SK-MEL-5 (cell line): ENCODE measurements around the gene SALL3. TPM values are rescaled to one million over a fixed set of nuclear protein-coding genes. Genes with fewer than 3 reads are reported as not detected.
"Not testable (repeated sequence)": the region's sequence is repeated elsewhere in the genome, so short reads cannot be mapped to it uniquely, and the experiment has no call there.

Experiments used
- DNase-seq: peaks from one replicate; pipeline ENCODE4 v3.0.0-alpha.2; 2016; ENCODE audit warnings: low read depth, low spot score
- in situ Hi-C: cut with HindIII; loops from 2 replicates; pipeline ENCODE4 v1.10.0; 2016; ENCODE audit warnings: low sequenced_read_pairs, high pct_unique_total_duplicates, low pct_unique_long_range_greater_than_20kb
- total RNA-seq: library from RNA; depleted of rRNA; stranded (reverse); fragments of >200 nt; shearing (Covaris generic); gene quantifications from 2 replicates; pipeline ENCODE4 v1.2.3, GENCODE V29; 2014

The SALL3 gene
- total RNA-seq, 1 experiment from 2014 or later: not detected

DNA sequence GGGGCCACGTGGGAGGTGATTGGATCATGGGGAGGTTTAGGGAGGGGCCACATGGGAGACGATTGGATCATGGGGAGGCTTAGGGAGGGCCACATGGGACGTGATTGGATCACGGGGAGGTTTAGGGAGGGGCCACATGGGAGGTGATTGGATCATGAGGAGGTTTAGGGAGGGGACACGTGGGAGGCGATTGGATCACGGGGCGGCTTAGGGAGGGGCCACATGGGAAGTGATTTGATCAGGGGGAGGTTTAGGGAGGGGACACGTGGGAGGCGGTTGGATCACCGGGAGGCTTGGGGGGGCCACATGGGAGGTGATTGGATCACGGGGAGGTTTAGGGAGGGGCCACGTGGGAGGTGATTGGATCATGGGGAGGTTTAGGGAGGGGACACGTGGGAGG is 22.5 kb upstream of the SALL3 start:
- peak; percentile 3 for DNase-seq
- in situ Hi-C loops: no loop called here

DNA sequence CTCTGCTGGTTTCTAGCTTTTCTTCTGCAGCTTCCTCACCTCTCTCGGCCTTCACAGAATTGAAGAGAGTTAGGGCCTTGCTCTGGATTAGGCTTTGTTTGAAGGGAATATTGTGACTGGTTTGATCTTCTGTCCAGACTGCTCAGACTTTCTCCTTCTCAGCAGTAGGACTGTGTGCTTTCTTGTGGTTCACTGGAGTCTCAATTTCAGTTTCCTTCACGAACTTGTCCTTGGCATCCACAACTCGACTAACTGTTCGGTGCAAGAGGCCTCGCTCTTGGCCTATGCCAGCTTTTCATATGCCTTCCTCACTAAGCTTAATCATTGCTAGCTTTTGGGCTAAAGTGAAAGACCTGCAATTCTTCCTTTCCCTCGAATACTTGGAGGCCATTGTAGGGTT is 18.9 kb upstream of the SALL3 start:
- in situ Hi-C loops: no loop called here
- no peak for DNase-seq

DNA sequence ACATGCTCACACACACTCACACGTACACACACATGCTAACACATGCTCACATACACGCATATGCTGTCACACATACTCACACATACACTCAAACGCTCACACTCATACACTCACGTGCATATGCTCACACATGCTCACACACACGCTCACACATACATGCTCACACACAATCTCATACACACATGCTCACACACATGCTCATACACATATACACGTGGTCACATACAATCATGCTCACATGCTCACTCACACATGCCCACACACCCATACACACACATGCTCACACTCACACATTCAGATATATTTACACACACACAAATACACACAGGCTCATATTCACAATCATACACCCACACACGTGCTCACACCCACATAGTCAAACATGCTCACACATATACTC is 17.5 kb upstream of the SALL3 start:
- in situ Hi-C loops: no loop called here

DNA sequence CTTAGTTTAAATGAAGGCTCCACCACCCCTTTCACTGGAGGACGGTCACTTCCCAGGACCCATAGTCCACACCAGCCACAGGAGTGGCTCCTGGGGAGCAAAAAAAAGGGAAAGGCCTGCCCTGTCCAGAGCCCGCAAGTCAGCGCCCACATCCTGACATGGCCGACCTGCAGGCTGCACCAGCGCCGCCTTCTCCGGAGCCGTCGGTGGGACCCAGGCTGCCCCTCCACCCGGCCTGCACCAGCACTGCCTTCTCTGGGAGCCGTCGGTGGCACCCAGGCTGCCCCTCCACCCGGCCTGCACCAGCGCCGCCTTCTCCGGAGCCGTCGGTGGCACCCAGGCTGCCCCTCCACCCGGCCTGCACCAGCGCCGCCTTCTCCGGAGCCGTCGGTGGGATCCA is 14.9 kb upstream of the SALL3 start:
- DNase-seq, in situ Hi-C loops: not testable (repeated sequence)

More for the DNA sequence above, 17.5 kb upstream of the SALL3 start:
- no peak for DNase-seq

DNA sequence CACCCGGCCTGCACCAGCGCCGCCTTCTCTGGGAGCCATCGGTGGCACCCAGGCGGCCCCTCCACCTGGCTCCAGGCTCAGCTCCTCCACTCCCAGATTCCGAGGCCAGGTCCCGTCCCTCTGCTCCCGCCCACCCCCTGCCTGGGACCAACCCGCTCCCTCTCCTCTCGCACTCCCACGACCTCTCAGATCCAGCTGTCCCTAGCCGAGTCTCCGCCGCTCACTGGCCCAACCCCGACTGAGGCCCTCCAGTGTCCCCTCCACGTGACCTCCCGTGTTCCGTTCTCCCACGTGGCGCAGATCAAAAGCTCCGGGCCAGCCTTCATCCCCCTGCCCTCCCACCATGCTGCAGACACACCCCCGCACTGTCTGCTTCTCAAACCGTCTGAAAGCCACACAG is 14.4 kb upstream of the SALL3 start:
- DNase-seq: no peak
- in situ Hi-C loops: no loop called here

DNA sequence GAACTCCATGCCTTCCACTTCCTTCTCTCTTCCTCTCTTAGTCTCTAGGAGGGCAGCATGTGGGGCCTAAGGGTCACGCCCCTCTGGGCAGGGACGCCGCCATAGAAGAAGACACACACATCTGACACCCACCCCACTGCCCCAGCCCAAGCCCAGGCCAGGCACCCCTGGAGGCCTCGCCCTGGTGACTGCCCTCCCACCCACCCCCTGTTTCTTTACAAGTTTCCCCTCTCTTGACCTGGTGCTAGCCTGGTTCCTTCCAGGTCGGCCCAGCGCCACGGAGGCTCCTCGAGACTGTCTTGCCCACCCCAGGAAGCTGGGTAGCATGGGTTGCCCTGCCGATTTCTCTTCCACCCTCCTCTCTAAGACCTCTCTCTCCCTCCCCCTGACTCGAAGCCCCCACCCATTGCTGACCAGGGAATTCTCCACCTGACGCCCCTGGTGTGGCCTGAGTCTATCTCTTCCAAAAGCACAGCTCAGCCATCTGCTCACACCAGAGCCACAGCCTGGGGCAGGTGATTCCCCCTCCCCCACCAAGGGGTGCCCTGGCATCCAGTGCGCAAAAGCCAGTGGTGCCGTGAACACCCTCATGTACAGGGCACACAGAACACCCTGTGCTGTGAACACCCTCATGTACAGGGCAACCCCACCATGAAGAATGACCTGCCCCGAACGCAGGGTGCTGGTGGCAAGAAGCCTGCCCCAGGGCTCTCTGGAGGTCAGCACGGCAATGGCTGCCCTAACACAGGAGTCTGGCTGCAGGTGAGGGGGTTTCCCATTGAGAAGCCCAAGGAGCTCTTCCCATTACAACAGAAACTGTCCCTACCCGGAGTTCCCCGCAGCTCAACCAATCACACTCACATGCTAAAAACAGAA is 13.5 kb upstream of the SALL3 start:
- DNase-seq: no peak
- in situ Hi-C loops: no loop called here

DNA sequence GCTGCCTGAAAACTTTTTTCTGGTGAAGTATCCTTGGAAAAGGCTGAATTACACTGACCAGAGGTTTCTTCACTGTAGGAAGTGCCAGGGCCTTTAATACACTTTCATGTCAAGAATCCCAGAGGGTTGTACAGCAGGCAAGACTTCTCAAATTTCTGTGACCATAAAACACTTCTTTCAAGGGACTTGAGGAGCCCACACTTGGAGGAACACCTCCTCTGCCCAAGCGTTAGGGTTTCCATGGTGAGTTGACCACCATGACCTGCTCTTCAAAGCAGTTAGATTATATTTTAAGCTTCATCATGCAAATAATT is 12.9 kb upstream of the SALL3 start:
- in situ Hi-C loops: no loop called here
- DNase-seq: no peak

DNA sequence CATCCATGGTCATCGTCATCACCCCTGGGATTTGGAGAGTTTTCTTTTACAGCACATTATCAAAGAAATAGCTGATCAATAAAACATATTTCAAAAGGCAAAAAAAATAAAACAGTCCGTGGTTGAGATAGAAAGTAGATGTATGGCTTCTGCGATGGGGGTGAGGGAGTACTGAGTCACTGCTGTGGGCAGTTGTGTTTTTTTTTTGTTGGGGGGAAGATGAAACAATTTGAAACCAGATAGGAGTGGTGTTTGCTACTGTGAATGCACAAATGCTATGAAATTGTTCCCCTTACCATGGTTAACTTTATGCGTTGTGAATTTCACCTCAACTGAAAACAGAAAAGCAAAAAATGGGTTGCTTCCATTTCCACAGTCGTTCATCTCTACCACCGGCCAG is 11.9 kb upstream of the SALL3 start:
- no peak for DNase-seq
- in situ Hi-C loops: no loop called here

DNA sequence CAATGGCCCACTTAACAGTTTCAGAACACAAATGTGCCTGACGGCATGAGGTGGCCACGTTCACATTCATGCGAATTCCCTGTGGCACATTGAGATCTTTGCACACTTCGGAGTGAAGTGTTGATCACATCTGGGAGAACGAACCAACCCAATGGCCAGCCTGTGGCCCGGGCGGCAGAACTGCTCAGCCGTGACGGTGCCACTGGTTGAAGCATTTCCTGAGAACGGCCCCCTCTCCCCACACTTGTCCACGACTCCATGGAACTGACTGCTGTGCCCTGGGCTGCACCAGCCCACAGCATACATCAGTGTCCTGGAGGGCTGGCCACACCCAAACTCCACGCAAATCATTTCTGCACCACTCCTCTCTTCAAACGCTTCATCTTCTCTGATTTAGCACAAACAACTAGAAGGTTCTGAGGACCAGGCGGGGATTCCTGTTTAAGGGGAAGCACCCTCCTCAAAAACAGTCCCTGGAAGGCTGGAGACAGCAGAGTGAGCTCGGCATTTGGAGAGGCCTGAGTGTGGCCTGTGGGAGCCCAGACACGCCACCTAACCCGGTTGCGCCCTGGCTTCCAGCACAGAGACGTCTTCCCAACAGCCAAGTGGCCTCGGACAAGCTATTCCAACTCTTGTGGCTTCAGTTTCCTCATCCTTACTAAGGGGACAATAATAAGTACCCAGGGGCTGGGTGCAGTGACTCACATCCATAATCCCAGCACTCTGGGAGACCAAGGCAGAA is 9.9 kb upstream of the SALL3 start:
- no peak for DNase-seq
- in situ Hi-C loops: no loop called here

DNA sequence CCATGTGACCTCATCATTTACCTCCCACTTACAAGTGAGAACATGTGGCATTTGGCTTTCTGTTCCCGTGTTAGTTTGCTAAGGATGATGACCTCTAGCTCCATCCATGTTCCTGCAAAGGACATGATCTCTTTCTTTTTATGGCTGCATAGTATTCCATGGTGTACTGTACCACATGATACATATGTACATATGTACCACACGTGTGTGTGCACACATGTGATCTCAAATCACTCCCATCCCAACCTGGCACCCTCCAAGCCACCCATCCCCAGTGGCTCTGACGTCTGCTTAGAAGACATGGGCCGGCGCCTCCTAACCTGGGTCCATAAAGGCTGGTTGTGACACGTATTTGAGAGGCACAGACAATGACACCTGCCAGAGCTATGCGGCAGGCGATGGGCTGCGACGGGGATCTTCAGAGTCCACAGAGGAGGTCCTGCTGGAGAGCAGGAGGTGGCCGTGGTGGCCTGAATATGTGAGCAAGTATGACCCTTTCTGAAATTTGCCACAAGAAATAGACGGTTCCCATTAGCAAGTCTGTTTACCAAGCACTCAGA is 8.8 kb upstream of the SALL3 start:
- in situ Hi-C loops: no loop called here

DNA sequence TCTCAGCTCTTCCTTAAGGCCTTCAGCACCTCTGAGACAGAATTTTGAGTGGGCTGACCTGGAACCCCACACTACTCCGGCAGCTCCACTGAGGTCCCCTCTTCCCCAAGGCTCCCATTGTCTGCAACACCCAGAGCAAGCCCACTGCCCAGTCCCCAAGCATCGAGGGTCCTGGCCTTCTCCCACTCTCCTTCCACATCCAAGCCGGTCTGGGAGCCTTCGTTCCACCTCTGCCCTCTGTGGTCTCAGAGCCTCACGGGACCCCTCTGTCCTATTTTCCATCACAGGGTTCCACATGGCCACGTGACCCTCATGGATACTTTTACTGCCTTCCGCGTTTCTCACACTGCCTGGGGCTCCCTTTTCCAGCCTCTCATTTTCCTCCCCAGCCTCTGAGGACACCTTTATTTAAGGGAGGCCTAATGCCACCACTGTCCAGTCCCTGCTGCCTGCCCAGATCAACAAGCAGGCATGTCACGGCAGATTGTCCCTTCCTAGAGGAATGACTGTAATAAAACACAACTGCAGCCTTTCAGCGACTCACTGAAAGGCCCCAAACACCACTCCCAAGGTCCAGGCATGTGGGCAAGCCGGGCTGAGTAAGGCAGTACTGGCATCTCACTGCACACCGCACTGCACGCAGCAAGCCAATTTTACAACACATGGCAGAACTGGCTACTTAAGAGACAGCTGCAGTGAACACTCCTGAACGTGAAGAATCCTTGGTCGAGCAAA is 7.9 kb upstream of the SALL3 start:
- in situ Hi-C loops: no loop called here
- DNase-seq: no peak

More for the DNA sequence above, 8.8 kb upstream of the SALL3 start:
- DNase-seq: no peak

DNA sequence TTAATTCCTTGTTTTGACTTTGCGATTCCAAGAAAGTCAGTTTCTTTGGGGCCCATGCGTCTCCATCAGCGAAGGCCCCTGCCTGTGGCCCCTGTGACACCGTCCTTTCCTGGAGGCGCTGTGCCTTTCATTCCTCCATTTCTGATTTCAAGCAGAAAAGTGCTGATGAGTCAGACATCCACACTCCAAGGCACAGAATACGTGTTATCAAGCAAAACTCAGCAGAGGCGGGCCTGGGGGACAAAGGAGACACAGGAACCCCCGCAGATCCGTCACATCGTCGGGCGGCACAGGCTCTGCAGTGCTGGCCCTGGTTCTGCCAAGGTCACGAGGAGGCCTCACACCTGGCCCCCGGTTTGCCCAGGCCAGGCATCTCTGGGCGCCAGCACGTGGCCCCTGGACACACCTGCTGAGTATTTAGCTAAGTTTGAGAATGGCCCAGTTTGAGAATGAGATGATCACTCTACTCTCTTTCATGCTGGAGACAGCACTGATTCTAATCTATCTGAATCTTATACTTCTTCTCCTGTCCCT is 7.2 kb upstream of the SALL3 start:
- no peak for DNase-seq
- in situ Hi-C loops: no loop called here

DNA sequence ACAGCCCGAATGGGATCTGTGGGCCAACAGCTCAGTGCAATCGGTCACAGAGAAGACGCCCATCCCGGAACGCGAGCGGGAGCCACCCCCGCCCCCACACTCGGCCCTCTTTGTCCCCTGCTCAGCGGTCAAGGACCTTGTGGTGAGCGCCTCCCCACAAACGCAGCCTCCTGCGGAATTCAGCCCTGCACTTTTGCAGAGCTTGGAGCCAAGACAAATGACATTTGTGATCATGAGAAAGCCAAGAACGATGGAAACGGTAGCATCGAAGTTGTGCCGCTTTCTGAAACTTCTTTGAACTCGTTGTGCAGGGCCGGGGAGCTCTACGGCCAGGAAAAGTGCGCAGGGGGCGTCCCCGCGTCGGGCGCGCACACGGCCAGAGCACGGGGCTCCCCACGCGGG is 6.7 kb upstream of the SALL3 start:
- in situ Hi-C loops: no loop called here
- no peak for DNase-seq

DNA sequence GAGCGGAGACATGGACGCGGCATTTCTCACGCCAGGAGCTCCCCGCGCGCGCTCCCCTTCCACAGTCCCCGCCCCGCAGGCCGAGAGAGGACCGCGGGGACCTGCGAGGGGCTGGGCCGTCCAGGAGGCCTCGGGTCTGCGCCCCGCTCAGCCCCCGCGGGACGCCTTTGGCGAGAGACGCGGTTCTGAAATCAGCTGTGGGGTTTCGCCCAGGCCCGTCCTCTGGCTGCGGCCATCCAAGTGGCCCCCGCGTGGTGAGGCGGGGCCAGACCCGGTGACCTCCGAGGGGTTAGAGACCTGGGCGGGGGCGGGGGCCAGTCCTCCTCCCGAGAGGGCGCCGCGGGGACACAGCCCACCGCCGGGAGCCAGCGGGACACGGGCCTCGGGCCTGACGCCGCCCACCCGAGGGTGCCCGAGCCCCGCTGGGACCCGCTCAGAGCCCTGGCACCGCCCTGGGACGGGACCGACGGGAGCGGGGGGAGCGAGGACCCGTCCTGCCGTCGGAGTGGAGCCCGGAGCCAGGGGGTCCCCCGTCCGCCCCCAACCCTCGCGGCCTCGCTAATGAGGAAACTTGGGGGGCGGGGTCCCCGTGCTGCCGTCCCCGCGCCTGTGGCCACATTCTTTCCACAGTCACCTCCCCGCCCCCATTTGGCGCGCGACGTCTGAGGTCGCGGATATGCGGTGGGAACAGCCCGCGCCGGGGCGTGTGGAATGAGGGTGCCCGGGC is 6.1 kb upstream of the SALL3 start:
- in situ Hi-C loops: no loop called here
- no peak for DNase-seq

DNA sequence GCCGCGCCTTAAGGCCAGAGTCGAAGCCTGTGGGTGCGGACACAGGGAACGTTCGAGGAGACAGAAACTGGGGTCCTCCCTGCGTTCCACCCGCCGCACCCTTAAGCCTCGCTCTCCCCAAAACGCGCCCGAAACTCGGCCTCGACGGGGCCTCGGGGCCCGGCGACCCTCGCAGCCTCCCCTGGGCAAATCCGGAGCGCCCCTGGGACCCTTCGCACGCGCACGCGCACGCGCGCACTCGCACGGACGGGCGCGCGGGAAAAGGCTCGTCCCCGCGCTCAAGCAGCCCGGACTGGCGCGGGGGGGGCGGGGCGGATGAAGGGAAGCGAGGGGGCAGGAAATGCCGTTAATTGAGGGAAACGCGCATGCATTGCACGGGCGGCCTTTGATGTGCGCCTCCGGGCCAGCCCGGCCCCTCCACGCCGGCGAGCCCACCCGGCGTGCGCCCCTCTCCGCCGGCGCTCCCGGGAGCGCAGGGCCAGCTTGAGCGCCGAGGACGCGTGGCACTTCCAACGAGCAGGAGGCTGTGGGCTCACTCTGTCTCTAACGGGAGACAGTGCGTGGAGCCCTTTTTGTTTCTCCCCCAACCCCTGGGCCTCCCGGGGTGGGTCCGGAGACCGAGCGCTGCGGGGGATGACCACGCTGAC is 5.4 kb upstream of the SALL3 start:
- in situ Hi-C loops: no loop called here
- no peak for DNase-seq

DNA sequence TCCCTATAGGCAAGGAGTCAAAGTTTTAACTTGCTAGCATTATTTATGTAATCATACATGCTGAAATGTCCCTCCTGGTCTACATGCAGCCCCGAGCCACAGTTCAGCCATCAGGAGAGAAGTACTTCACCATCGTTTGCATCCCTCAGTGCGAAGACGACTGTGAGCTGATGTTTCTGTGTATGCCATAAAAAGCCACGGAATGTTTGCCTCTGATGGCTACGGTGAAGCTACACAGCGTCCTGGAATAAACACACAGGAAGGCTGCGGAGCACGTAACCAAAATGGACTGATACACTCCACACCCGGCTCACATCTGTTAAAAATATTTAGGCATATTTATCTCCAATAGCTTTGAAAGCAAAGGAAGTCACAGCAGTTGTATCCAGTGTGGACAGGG is 4.3 kb upstream of the SALL3 start:
- in situ Hi-C loops: no loop called here
- DNase-seq: no peak
